GM21825 (cell line): ENCODE data around the gene PZP.
A peak's percentile ranks its signal among the peaks of the same experiment; 100 is the strongest.

Source experiments
- ATAC-seq: cut with Tn5 transposase; IDR thresholded peaks from one replicate; pipeline ENCODE4 v1.9.1; 2021; ENCODE audit warnings: mild to moderate bottlenecking, moderate library complexity; ENCODE audit not compliant: unreplicated experiment

The PZP gene

GRCh38 chr12:9127936-9128663 lies 80.1 kb downstream of the PZP start:
- ATAC-seq, result no peak

GRCh38 chr12:9127484-9127883 lies 80.7 kb downstream of the PZP start:
- ATAC-seq, result no peak

- ATAC-seq, result no peak
Measured at GRCh38 chr12:9124383-9125031, 83.7 kb downstream of the PZP start.

GRCh38 chr12:9123781-9124382 lies 84.3 kb downstream of the PZP start:
- ATAC-seq, result no peak

GRCh38 chr12:9122091-9122609 lies 86.0 kb downstream of the PZP start:
- ATAC-seq, result no peak

GRCh38 chr12:9120487-9121184 lies 87.6 kb downstream of the PZP start:
- ATAC-seq, result no peak

GRCh38 chr12:9118158-9118557 lies 90.0 kb downstream of the PZP start:
- ATAC-seq, result peak; percentile 64

- ATAC-seq, result no peak
Measured at GRCh38 chr12:9115731-9116559, 92.2 kb downstream of the PZP start, which contains the start of gene A2M. Gene A2M, minus strand, starts transcription at chr12:9115919. Its CDS starts 70 bp downstream, at chr12:9115849.

GRCh38 chr12:9114946-9115345 lies 93.2 kb downstream of the PZP start:
- no peak for ATAC-seq

- no peak for ATAC-seq
Measured at GRCh38 chr12:9113987-9114309, 94.2 kb downstream of the PZP start.

GRCh38 chr12:9113296-9113986 lies 94.8 kb downstream of the PZP start:
- no peak for ATAC-seq

- no peak for ATAC-seq
Measured at GRCh38 chr12:9112076-9112853, 95.9 kb downstream of the PZP start.

GRCh38 chr12:9111525-9111924 lies 96.7 kb downstream of the PZP start:
- no peak for ATAC-seq

- ATAC-seq, result no peak
Measured at GRCh38 chr12:9109737-9110491, 98.3 kb downstream of the PZP start.

GRCh38 chr12:9109213-9109522 lies 99.0 kb downstream of the PZP start:
- no peak for ATAC-seq

GRCh38 chr12:9108504-9109212 lies 99.5 kb downstream of the PZP start:
- ATAC-seq, result no peak

GRCh38 chr12:9107542-9107873 lies 100.7 kb downstream of the PZP start:
- no peak for ATAC-seq
